AG04450 (cell line): Measurements from ENCODE around the gene DST. TPM values are rescaled to one million over a fixed set of nuclear protein-coding genes. Genes with fewer than 3 reads are reported as not detected.

Experiments used
- CTCF ChIA-PET: fragments of 300-600, 350-600 bp; formaldehyde crosslinking; extraction: SDS; loops from one replicate; lab custom pipeline; 2022; ENCODE audit warnings: antibody characterized with exemption, inconsistent platforms; lab: Charles Lee
- POLR2A ChIA-PET: fragments of 350-600 bp; formaldehyde crosslinking; extraction: SDS; loops from one replicate; lab custom pipeline; 2021; ENCODE audit warnings: antibody characterized with exemption, inconsistent platforms; lab: Yijun Ruan, JAX
- DNase-seq: peaks from one replicate; pipeline ENCODE4 v3.0.0-alpha.2; 2011; ENCODE audit warnings: low read depth, low spot score
- H3K27ac ChIP-seq: one replicate; pipeline ENCODE4 v1.5.1; 2012; ENCODE audit warnings: low read depth, low read length, control low read depth
- H3K27me3 ChIP-seq: one replicate; pipeline ENCODE4 v1.6.0; 2012; ENCODE audit warnings: low read length; ENCODE audit not compliant: control insufficient read depth, insufficient read depth
- H3K4me3 ChIP-seq: 2 replicates; pipeline ENCODE4 v1.5.1; 2011; ENCODE audit warnings: mild to moderate bottlenecking, low read depth, low read length, control low read depth
- H3K9me3 ChIP-seq: 2 replicates; pipeline ENCODE4 v1.5.1; 2012; ENCODE audit warnings: low read length; ENCODE audit not compliant: control insufficient read depth, insufficient read depth
- polyA plus RNA-seq: library from polyadenylated mRNA; depleted of rRNA; stranded (reverse); fragments of >200 nt; gene quantifications from 2 replicates; pipeline ENCODE4 v1.2.3, GENCODE V29; 2011
- TF ChIP-seq, protein P1 (sequence below): IDR thresholded peaks from 2 replicates; pipeline ENCODE4 v1.5.1; 2011; ENCODE audit warnings: low read depth, low read length, control low read depth, inconsistent platforms

DST gene
- polyA plus RNA-seq, 1 experiment = 163 TPM

DNA sequence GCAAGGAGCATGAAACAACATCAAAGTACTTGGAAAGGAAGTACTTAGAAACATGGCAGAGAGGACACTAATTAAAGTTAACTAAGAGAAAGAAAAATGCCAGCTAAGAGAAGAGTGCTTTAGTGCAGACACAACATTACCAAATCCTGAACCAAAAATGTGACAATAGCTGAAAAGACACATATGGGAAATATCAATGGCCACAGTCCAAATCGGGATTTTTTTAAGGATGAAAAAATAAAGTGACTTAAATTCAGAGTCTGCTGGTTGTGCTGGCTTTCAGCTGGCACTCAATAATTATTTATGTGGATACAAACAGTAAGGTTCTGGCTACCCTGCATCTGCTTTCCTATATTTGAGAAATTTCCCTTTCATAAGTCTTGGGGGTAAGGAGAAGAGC, 12.6 kb upstream of the DST start:
- H3K27me3 ChIP-seq = no peaks in the 10 kb centered on the region
- TF ChIP-seq, protein P1, sequence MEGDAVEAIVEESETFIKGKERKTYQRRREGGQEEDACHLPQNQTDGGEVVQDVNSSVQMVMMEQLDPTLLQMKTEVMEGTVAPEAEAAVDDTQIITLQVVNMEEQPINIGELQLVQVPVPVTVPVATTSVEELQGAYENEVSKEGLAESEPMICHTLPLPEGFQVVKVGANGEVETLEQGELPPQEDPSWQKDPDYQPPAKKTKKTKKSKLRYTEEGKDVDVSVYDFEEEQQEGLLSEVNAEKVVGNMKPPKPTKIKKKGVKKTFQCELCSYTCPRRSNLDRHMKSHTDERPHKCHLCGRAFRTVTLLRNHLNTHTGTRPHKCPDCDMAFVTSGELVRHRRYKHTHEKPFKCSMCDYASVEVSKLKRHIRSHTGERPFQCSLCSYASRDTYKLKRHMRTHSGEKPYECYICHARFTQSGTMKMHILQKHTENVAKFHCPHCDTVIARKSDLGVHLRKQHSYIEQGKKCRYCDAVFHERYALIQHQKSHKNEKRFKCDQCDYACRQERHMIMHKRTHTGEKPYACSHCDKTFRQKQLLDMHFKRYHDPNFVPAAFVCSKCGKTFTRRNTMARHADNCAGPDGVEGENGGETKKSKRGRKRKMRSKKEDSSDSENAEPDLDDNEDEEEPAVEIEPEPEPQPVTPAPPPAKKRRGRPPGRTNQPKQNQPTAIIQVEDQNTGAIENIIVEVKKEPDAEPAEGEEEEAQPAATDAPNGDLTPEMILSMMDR = no peak
- H3K4me3 ChIP-seq = no peak overlapping the region
- ChIA-PET POLR2A (interaction anchor here (1.0 kb wide), 1 partner anchor 38 kb away, joined by 4 read pairs; no protein-coding TSS in a partner anchor), CTCF (no interaction called here)
- no peaks in the 10 kb centered on the region for H3K9me3 ChIP-seq
- no peak overlapping the region for H3K27ac ChIP-seq
- DNase-seq = no peak

DNA sequence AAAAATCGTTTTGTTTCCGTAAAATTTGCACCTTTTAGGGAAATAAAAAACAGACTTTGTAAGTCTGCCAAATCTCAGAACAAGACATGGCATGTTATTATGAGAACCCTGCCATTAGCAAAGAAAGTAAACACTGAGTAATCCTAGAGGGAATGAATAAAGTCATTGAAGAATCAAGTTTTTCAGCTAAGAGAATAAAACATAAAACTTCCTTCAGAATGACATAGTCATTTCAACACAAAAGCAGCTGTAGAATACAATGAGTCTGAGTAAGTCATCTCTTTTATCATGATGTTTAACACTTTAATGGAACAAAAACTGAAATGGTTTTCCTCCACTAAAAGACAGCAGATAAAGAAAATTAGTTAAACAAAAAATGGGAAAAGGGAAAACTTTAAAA, 10.3 kb upstream of the DST start:
- ChIA-PET CTCF (interaction anchor here (1.0 to 1.9 kb wide), 3 partner anchors 15 to 198 kb away, joined by 3 to 7 read pairs (median 4); no protein-coding TSS in a partner anchor), POLR2A (no interaction called here)
- Histone ChIP-seq H3K27ac (no peak overlapping the region), H3K27me3 (no peaks in the 10 kb centered on the region), H3K4me3 (no peak overlapping the region), H3K9me3 (no peaks in the 10 kb centered on the region)
- DNase-seq = no peak
- TF ChIP-seq, protein P1 = no peak

DNA sequence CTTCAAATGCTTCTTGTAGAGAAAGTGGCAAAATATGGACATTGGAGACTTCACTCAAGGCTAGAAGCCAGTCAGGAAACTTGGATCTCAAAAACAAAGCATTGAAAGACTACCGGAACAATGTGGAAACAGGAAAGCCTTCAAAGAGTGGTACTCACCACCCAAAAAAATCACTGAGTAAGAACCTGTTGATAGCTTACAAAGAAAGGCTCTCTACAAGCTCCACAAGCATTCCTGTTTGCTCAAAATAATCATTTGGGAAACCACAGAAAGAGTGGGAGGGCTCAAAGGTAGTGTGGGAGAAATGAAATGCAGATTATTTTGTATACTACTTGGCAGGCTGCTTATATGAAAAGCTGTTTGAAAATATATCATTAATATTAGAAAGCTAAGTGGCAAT, 9.5 kb upstream of the DST start:
- POLR2A ChIA-PET = no interaction called here
- CTCF ChIA-PET = interaction anchor here (1.2 to 1.9 kb wide), 2 partner anchors 15 to 199 kb away, joined by 4 to 9 read pairs (median 7); no protein-coding TSS in a partner anchor
- no peaks in the 10 kb centered on the region for H3K9me3 ChIP-seq
- TF ChIP-seq, protein P1 = no peak
- no peaks in the 10 kb centered on the region for H3K27me3 ChIP-seq
- peak overlapping the region; percentile 23 for H3K27ac ChIP-seq
- no peak for DNase-seq
- no peak overlapping the region for H3K4me3 ChIP-seq

DNA sequence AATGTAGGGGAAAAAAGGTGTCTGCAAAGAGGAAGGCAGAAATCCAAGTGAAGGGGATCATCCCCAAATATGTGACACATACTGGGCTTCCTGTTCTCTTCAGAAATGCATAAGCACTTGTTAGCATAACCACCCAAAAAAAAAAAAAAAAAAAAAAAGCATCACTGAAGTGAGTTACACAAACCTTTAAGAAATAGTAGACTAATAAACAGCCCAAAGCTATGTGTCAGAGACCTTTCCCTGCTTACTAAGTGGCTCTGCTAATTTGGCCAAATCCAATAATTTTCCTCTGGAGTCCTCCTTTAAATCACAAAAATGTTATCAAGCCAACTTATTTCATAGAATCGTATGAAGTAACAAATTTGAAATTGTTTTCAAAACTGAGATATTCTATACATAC, 7.5 kb upstream of the DST start:
- H3K4me3 ChIP-seq = no peak overlapping the region

DNA sequence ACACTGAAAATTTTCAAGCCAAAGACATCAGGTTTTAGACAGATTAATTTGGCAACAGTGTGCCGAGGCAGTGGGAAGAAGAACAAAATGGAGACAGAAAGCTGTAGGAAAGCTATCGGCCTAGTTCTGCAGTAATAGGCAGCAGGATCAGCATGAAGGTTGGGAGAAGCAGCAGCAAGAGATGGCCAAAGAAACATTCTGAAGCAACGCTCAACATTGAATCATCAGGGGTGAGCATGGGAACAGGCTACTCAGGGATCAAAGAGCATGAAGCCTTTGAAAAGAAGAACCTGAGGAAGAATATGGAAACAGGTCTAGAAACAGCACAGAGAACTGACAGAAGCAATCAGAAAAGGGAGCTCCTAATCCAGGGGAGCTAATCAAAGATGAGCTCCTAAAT, 7.1 kb upstream of the DST start:
- ChIA-PET CTCF (interaction anchor here (1.2 kb wide), 1 partner anchor 12 kb away, joined by 3 read pairs; no protein-coding TSS in a partner anchor), POLR2A (no interaction called here)
- Histone ChIP-seq H3K4me3 (no peak overlapping the region), H3K9me3 (no peaks in the 10 kb centered on the region), H3K27ac (no peak overlapping the region), H3K27me3 (no peaks in the 10 kb centered on the region)
- no peak for DNase-seq
- TF ChIP-seq, protein P1 = no peak

More for the DNA sequence above, 7.5 kb upstream of the DST start:
- no peak overlapping the region for H3K27ac ChIP-seq
- no peaks in the 10 kb centered on the region for H3K27me3 ChIP-seq
- no peaks in the 10 kb centered on the region for H3K9me3 ChIP-seq
- ChIA-PET POLR2A (no interaction called here), CTCF (interaction anchor here (1.2 kb wide), 1 partner anchor 13 kb away, joined by 3 read pairs; no protein-coding TSS in a partner anchor)
- TF ChIP-seq, protein P1 = no peak
- no peak for DNase-seq
